ENCODE results near the gene GPR55.

- TF ChIP-seq CTCF (IDR thresholded peaks at IDR 0.05; ENCODE audit: insufficient read depth, low read depth, low read length) (no peak), EZH2 (IDR thresholded peaks at IDR 0.05; ENCODE audit: insufficient read depth, low read length) (no peak)
Measured at GRCh38 chr2:230889911-230890601, 35.0 kb downstream of the GPR55 start.

All from astrocyte (in vitro differentiated cells and primary cell).